ENCODE measurements around the gene COL5A1. TPM values are rescaled to one million over a fixed set of nuclear protein-coding genes. Genes with fewer than 3 reads are reported as not detected.

Gene COL5A1
- total and polyA plus RNA-seq, 2 experiments from 2014 or later = 2.5 to 13.1 TPM

DNA sequence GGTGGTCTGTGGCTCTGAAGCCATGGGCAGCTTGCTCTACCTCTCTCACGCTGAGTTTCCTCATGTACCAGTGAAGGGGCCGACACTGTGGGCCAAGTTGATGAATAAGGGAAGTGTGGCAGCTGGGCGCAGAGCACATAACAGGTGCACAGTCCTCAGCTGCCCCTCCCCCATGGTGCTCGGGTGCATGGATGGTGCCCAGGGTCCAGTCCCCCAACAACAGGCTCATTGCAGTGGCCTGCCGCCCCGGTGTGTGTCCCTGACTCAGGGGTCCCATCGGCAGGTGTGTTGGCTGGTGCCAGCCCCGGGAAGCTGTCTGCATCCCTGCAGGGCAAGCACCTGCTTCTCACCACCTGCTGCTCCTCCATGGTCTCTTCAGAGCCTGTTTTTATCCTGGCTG is 36.6 kb downstream of the COL5A1 start:
- no peak overlapping the region for H2AFZ ChIP-seq
- H4K20me1 ChIP-seq (replicated peaks; ENCODE audit: insufficient read depth) = no peaks in the 10 kb centered on the region
- no peaks in the 10 kb centered on the region for H3K4me1 ChIP-seq (ENCODE audit: insufficient read depth)
- TF ChIP-seq ZNF331 (CRISPR knock-in tag; IDR thresholded peaks at IDR 0.05; ENCODE audit: low read depth) (no peak), POLR2AphosphoS5 (IDR thresholded peaks at IDR 0.05; ENCODE audit: low read depth) (no peak), STAT1 (IDR thresholded peaks at IDR 0.05; ENCODE audit: unreplicated experiment) (no peak), JUNB (IDR thresholded peaks at IDR 0.05; ENCODE audit: unreplicated experiment) (no peak), EZH2phosphoT487 (IDR thresholded peaks at IDR 0.05; ENCODE audit: unreplicated experiment) (no peak), EZH2 (IDR thresholded peaks at IDR 0.05; ENCODE audit: low read depth, unreplicated experiment) (no peak)
- TF ChIP-seq, protein P1, sequence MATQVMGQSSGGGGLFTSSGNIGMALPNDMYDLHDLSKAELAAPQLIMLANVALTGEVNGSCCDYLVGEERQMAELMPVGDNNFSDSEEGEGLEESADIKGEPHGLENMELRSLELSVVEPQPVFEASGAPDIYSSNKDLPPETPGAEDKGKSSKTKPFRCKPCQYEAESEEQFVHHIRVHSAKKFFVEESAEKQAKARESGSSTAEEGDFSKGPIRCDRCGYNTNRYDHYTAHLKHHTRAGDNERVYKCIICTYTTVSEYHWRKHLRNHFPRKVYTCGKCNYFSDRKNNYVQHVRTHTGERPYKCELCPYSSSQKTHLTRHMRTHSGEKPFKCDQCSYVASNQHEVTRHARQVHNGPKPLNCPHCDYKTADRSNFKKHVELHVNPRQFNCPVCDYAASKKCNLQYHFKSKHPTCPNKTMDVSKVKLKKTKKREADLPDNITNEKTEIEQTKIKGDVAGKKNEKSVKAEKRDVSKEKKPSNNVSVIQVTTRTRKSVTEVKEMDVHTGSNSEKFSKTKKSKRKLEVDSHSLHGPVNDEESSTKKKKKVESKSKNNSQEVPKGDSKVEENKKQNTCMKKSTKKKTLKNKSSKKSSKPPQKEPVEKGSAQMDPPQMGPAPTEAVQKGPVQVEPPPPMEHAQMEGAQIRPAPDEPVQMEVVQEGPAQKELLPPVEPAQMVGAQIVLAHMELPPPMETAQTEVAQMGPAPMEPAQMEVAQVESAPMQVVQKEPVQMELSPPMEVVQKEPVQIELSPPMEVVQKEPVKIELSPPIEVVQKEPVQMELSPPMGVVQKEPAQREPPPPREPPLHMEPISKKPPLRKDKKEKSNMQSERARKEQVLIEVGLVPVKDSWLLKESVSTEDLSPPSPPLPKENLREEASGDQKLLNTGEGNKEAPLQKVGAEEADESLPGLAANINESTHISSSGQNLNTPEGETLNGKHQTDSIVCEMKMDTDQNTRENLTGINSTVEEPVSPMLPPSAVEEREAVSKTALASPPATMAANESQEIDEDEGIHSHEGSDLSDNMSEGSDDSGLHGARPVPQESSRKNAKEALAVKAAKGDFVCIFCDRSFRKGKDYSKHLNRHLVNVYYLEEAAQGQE (IDR thresholded peaks at IDR 0.05; ENCODE audit: unreplicated experiment) = no peak
- TF ChIP-seq, protein P2, sequence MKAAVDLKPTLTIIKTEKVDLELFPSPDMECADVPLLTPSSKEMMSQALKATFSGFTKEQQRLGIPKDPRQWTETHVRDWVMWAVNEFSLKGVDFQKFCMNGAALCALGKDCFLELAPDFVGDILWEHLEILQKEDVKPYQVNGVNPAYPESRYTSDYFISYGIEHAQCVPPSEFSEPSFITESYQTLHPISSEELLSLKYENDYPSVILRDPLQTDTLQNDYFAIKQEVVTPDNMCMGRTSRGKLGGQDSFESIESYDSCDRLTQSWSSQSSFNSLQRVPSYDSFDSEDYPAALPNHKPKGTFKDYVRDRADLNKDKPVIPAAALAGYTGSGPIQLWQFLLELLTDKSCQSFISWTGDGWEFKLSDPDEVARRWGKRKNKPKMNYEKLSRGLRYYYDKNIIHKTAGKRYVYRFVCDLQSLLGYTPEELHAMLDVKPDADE (IDR thresholded peaks at IDR 0.05) = no peak
- TF ChIP-seq, protein P3, sequence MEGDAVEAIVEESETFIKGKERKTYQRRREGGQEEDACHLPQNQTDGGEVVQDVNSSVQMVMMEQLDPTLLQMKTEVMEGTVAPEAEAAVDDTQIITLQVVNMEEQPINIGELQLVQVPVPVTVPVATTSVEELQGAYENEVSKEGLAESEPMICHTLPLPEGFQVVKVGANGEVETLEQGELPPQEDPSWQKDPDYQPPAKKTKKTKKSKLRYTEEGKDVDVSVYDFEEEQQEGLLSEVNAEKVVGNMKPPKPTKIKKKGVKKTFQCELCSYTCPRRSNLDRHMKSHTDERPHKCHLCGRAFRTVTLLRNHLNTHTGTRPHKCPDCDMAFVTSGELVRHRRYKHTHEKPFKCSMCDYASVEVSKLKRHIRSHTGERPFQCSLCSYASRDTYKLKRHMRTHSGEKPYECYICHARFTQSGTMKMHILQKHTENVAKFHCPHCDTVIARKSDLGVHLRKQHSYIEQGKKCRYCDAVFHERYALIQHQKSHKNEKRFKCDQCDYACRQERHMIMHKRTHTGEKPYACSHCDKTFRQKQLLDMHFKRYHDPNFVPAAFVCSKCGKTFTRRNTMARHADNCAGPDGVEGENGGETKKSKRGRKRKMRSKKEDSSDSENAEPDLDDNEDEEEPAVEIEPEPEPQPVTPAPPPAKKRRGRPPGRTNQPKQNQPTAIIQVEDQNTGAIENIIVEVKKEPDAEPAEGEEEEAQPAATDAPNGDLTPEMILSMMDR (conservative IDR thresholded peaks at IDR 0.05; ENCODE audit: low read depth in 2 of 2) = no peak
- no peak overlapping the region for H3K4me3 ChIP-seq
- H3K27ac ChIP-seq (ENCODE audit: low read depth) = no peak overlapping the region
- H3K27ac Mint-ChIP-seq = no peak overlapping the region
- H3K9me2 ChIP-seq (ENCODE audit: insufficient read depth) = no peaks in the 10 kb centered on the region
- H3K27me3 ChIP-seq (ENCODE audit: insufficient read depth) = no peaks in the 10 kb centered on the region
- no peak overlapping the region for H3K4me3 Mint-ChIP-seq
- H3F3A ChIP-seq (replicated peaks; ENCODE audit: low read depth) = no peaks in the 10 kb centered on the region
- H3K9me3 Mint-ChIP-seq = no peaks in the 10 kb centered on the region; the same call in 1 of the 3 replicates
- H3K4me1 Mint-ChIP-seq = peaks cover 5% of the 10 kb centered on the region; the same call in 2 of the 3 replicates
- H3K36me3 Mint-ChIP-seq (ENCODE audit: low read depth) = no peaks in the 10 kb centered on the region
- DNase-seq (ENCODE audit: low spot score) (no peak), ATAC-seq (no peak)
- H3K27me3 Mint-ChIP-seq (ENCODE audit: insufficient read depth, low read depth, poor library complexity) = peaks cover 4% of the 10 kb centered on the region
- no peaks in the 10 kb centered on the region for H3K36me3 ChIP-seq (ENCODE audit: insufficient read depth)
- H3K79me2 ChIP-seq (replicated peaks; ENCODE audit: insufficient read depth) = no peaks in the 10 kb centered on the region
- H3K4me2 ChIP-seq = no peak overlapping the region

Measured in GM23338 (cell line).